GM18507 (cell line): Measurements from ENCODE around the gene JAK3.

Experiments used
- DNase-seq: peaks from one replicate; pipeline ENCODE4 v3.0.0; 2011; ENCODE audit warnings: low read depth; ENCODE audit not compliant: insufficient read length; ENCODE audit errors: extremely low spot score
- FAIRE-seq: peaks from 2 replicates; lab custom pipeline; 2011; peaks lifted over from hg19 to GRCh38; lab: Jason Lieb, UNC

The JAK3 gene

GRCh38 chr19:17842663-17843291, 5.0 kb downstream of the JAK3 start:
- FAIRE-seq (no peak), DNase-seq (no peak)

GRCh38 chr19:17841810-17842662, 5.7 kb downstream of the JAK3 start:
- DNase-seq (peak; percentile 51), FAIRE-seq (no peak)

- DNase-seq, result no peak
- no peak for FAIRE-seq
Observed at GRCh38 chr19:17841371-17841809, 6.4 kb downstream of the JAK3 start.

GRCh38 chr19:17840019-17840418, 7.8 kb downstream of the JAK3 start:
- DNase-seq (no peak), FAIRE-seq (no peak)

- no peak for FAIRE-seq
Observed at GRCh38 chr19:17837972-17838371, 9.8 kb downstream of the JAK3 start.

GRCh38 chr19:17836530-17836929, 11.3 kb downstream of the JAK3 start:
- DNase-seq (no peak), FAIRE-seq (no peak)

More at GRCh38 chr19:17837972-17838371, 9.8 kb downstream of the JAK3 start:
- no peak for DNase-seq

- FAIRE-seq (no peak), DNase-seq (no peak)
Observed at GRCh38 chr19:17835182-17836006, 12.4 kb downstream of the JAK3 start.

GRCh38 chr19:17834350-17835181, 13.2 kb downstream of the JAK3 start:
- no peak for FAIRE-seq
- no peak for DNase-seq

GRCh38 chr19:17832443-17833208, 15.2 kb downstream of the JAK3 start:
- FAIRE-seq, result no peak
- DNase-seq, result no peak

- FAIRE-seq, result no peak
Observed at GRCh38 chr19:17831419-17831888, 16.3 kb downstream of the JAK3 start.

GRCh38 chr19:17830567-17831418, 17.0 kb downstream of the JAK3 start:
- DNase-seq (peak; percentile 46), FAIRE-seq (no peak)

More at GRCh38 chr19:17831419-17831888, 16.3 kb downstream of the JAK3 start:
- DNase-seq, result no peak

- no peak for FAIRE-seq
- DNase-seq, result no peak
Observed at GRCh38 chr19:17829855-17830566, 17.8 kb downstream of the JAK3 start.

GRCh38 chr19:17826508-17827056, 21.2 kb downstream of the JAK3 start:
- no peak for DNase-seq
- no peak for FAIRE-seq

GRCh38 chr19:17824339-17824738, 23.4 kb downstream of the JAK3 start:
- FAIRE-seq (no peak), DNase-seq (no peak)

- FAIRE-seq (no peak), DNase-seq (no peak)
Observed at GRCh38 chr19:17821190-17821589, 26.6 kb downstream of the JAK3 start, which contains the start of gene INSL3. Gene INSL3 (minus strand): TSS chr19:17821519. CDS start chr19:17821506, 13 bp downstream.

GRCh38 chr19:17817668-17818363, 30.0 kb downstream of the JAK3 start:
- FAIRE-seq (no peak), DNase-seq (no peak)
